ENCODE results near the gene GALNT9.

Gene GALNT9

DNA sequence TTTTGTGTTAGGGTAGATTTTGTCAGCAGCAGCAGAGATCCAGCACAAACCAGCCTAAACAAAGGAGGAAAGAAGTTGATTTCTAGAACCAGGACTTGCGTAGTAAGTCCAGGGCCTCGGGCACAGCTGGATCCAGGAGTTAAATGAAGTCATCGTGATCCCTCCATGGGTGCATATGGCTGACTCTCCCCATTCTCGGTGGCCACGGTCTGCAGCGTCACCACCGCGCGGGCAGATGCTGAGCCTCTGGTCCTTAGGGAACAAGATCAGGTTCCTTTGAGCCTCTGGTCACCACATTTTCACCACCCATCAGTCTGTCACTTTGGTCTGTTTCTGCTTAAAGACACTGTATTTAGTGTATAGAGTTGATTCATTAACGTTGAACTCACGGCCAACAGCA is 14.8 kb upstream of the GALNT9 start:
- no peak for DNase-seq (ENCODE audit: low read depth)

DNA sequence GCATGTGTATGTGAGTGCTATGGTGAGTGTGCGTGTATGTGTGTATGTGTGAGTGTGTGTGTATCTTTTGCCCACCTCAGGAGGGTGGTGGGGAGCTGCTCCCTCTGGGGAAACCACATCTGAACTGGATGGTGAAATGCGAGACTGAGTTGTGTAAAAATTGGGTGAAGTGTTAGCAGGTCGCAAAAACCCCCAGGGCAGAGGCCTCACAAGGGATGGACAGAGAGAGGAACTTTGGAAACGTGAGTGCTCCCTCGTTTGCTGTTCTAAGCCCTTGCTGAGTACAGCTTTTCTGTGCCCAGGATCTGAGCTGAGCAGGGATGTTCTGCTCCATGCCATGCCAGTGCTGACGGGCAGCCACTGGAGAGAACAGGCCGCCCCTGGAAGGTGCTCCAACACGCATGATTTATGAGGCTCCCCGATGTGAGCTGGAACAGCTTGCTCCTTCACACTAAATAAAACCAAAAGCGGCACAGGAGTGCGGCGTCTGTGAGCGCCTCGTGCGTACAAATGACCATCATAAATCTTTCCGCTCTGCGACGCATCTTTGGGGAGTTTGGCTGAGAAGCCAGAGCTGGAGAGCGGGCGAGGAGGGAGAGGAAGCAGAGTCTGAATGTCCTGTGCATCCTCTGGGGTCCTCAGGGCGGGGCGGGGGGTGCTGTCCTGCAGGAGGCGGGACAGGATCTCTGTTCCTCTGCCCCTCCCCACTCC is 14.1 kb upstream of the GALNT9 start:
- no peak for DNase-seq (ENCODE audit: low read depth)

DNA sequence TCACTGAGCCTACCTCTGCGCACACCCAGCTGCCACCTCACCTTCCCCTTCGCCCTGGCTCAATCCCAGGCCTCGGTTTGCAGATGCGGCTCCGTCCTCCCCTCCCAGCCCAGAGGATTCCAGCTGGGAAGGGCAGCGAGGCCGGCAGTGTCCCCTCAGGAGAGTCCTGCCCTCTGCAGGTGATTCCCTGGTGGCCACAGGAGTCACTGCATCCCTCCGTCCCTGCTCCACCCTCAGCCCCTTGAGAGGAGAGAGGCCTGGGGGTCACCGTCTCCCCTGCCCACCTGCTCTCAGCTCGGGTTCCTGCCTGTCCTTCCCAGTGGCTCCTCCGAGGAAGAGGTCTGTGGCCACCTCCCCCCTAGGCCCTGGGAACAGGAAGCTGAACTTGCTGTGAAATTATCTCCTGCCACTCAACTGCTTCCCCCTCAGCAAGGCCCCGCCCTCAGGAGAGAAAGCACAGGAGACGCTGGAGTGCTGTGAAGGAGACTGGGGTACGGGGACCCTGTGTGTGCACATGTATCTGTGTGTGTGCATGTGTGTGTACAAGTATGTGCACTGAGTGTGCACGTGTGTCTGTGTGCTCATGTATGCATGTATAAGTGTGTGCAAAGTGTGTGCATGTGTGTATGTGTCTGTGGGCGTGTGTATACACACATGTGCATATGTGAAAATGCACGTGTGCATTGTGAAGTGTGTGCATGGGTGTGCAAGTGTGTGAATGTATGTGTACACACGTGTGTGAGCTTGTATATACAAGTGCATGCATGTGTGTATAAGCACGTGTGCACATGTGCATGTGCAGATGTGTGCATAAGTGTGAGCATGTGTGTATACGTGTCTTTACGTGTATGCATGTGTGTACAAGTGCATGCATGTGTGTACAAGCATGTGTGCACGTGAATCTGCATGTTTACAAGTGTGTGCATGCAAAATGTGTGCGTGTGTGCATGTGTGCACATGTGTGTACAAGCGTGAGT is 13.2 kb upstream of the GALNT9 start:
- DNase-seq (ENCODE audit: low read depth), result no peak

DNA sequence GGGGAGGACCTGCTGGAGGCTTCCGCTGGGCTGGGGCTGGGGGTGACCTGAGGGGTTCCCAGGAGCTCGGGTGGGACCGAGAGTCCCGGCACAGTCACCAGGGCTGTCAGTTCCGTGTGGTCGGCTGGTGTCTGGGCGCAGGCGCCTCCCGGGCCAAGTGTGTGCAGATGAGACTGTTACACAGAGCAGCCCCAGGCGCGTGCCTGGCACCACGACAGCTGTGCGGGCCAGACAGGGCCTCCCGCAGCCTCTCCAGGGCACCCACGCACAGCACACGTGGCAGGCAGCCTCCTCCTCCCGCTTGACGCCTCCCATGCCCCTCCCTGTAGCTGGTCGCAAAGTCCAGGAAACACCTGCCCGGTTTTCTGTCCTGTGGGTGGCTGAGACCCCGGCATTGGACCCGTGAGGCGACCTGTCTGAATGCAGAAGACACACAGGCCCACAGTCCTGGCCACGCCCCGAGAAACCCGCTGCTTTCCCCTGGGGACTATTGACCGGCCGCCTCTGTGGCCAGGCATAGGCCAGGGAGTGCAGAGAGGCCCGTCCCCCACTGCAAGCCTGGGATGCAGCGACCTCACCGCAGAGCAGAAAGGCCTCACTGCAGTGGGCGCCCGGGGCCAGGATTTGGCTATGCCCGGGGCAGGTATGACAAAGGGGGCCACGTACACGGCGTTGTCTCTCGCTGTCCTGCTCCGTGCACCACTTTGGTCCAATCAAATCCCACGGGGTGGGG is 12.1 kb upstream of the GALNT9 start:
- DNase-seq (ENCODE audit: low read depth), result no peak

DNA sequence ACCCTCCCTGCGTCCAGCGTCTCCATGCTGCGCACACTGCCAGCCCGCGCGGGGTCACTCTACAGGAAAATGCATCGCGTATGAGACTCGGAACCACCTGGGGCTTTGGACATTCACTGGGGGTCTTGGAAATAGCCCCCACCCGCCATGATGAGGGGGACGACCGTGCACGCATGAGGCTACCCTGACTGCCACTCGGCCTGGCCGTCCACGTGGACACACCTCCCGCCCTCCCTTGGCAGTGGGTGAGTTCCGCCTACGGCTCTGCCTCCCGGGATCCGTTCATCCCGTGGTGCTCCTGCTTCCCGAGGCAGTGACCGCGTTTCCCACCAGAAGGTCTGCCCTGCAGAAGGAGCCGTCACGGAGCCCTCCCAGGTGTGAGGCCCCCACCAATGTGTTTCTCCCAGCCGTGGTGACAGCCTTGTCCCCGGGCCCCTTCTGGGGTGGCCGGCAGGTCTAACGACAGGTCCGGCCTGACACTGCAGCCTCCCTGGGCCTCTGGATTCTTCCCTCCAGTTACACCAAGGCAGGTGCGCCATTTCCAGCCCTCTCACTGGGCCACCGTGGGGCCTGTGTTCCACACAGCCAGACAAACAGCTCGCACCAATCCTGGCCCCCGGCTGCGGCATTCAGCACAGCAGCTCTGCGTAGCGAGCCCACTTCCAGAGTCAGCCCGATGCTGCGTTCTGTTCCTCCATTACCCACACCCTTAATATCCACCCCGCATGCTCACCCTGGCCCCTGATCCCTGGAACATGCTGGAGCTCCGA is 11.1 kb upstream of the GALNT9 start:
- DNase-seq (ENCODE audit: low read depth), result no peak

DNA sequence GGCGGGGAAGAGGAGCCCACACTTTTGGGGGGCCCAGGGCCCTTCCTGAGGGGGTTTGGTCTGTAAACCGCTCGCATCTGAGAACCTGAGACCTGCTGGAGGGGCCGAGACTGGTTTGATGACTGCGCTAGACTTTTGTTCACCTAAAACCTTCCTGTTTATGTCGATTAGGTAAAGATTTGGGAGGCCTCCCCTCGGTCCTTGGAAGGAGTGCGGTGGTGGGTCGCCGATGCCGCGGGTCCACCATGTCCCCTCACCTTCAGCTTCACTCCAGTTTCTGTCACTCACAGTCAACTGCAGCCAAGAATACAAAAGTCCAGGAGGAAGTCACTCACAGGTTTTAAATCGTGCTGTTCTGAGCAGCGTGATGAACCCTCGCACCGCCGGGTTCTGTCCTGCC is 10.5 kb upstream of the GALNT9 start:
- DNase-seq (ENCODE audit: low read depth), result no peak

DNA sequence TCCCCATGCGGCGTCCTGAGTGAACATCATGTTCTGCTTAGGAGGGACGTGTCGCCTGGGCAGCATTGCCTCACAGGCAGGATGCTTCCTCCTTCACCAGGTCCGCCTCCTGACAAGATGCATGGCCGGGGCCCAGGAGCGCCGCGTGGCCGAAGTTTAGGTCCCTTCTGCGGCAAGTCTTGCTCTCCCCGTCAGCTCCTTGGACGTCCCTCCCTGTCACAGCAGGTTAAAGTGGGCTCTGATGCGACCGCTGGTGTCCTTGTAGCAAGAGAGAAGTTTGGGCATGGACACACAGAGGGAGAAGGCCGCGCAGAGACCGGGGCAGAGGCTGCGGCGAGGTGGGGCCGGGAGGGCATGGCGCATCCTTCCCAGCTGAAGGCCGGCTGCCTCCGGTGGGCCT is 9.4 kb upstream of the GALNT9 start:
- DNase-seq (ENCODE audit: low read depth), result no peak

DNA sequence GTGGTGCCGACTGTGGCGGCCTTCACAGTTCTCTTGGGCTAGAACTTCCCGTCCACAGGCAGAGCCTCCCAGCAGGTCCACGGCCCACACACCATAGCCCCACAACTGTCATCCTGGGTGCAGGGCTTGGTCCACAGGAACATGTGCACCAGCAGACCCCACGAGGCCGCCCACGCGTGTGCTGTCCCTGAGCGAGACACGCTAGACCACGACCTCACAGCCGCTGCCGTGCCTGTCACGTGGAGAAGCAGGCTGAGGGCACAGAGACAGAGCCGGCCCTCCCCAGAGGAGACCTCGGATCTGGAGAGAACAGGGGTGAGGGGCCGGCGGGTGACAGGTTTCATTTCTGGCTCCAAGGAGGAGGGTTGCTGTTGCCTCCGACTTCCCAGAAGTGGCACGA is 8.9 kb upstream of the GALNT9 start:
- DNase-seq (ENCODE audit: low read depth), result no peak

DNA sequence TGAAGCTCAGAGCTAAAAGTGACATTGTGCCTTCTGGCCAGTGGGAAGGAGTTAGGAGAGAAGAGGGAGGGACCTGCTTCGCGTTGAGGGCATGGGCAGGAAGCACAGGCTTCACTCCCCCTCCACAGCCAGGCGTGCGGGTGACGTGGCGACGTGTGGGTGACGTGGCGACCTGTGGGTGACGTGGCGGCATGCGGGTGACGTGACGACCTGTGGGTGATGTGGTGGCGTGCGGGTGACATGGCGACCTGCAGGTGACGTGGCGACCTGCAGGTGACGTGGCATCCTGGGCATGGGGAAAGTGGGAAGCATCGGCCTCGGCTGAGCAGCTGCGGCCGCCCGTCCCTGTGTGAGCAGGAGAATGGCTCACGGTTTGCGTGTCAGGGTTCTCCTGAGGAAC is 8.2 kb upstream of the GALNT9 start:
- no peak for DNase-seq (ENCODE audit: low read depth)

DNA sequence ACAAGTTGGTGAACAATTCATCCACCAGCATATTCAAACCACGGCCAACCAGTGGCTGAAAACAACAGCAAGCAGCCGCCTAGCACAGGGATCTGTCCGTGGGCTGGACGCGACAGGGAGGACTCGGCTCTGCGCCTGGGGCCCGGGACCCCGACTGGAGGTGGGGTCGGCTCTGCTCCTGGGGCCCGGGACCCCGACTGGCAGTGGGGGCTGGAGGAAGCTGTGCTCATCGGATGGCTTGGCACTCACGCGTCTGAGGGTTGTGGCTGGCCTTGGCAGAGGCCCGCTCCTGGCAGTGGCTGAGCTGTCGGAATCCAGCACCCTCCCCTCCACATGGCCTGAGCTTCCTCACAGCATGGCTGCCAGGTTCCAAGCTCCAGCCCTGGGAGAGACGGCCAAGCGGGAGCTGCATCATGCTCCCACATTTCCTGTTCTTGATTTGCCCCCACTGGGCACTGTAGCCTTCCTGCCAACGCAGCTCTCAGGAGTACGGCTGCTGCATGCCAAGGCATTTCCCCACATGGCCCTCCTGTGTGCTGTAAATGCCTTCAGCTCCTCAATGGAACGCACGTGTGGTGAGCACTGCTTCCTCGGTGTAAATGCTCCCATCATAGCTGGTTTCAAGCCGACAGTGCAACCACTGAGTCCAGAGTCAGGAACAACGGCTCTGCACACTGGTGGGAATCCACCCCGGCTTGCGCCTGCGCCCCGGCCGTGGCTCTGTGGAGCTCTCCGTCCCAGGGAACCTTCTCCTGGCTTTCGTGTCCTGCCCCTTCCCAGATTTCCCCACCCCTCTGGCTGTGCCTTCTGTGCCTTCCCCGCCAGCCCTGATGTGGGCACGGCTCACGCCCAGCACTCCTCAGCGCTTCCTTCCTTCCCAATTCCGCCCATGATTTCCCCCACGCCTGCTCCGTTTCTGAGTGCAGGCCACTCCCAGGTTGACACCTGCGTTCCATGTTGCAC is 7.3 kb upstream of the GALNT9 start:
- DNase-seq (ENCODE audit: low read depth), result no peak

DNA sequence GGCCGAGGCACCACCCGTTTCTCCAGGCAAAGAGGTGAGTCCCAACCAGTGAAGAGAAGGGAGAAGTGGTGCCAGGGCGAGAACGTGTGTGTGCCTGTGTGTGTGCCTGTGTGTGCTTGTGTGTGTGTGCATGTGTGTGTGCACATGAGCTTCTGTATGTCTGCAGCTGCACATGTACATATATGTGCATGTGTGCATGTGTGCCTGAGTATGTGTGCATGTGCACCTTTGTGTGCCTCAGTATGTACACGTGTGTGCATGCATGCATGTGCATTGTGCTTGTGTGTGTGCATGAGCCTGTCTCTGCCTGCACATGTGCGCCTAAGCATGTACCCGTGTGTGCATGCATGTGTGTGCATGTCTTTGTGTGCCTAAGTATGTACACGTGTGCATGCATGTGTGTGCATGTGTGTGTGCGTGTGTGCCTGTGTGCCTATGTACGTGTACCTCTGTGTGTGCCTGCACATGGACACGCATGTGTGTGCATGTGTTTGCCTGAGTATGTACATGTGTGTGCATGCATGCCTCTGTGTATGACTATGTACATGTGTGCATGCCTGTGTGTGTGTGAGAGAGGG is 5.9 kb upstream of the GALNT9 start:
- DNase-seq (ENCODE audit: low read depth), result no peak

DNA sequence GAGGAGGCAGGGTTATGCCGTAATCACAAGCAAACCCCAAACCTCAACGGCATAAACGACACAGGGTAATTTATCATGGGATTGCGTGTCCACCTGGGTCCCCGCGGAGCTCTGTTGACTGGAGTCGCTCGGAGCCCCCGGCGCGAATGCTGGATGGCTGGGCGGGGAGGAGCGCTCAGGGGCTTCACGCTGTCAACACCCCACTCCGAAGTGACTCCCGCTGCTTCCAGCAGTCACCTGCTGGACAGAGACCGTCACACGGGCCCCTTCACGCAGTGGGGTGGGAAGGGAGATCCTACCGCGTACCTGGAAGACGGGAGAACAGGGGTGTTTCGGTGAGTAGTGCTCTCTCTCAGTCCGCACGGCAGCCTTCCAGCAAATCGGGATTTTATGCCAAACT is 4.4 kb upstream of the GALNT9 start:
- DNase-seq (ENCODE audit: low read depth), result no peak

DNA sequence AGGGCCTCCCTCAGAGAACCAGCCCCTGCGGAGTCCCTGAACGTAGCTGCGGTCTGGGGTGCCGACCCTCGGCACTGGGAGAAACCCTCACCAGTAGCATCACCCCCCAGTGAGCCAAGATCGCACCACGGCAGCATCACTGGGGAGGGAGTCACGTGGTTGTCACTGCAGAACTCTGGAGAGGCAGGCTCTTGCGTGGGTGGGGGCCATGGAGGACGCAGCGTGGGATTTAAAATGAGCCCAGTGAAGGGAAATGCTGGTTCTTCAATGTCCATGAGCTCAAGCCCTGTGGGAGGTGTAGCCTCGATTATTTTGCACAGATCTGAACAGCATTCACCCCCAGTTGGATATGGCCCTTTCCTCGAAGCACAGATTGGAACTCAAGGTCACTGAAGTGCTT is 3.9 kb upstream of the GALNT9 start:
- DNase-seq (ENCODE audit: low read depth), result no peak

DNA sequence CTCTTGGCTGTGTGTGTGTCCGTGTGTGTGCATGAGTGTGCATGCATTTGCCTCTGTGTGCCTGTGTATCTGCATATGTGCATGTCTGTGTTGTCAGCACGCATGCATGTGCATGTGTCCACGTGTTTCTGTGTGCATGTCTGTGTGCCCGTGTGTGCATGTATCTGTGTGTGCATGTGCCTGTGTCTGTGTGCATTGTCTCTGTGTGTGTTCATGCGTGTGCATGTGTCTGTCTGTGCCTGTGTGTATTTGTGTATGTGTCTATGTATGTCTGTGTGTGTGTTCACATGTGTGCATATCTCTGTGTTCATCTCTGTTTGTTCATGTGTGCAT is 1.1 kb upstream of the GALNT9 start:
- DNase-seq (ENCODE audit: low read depth), result no peak

DNA sequence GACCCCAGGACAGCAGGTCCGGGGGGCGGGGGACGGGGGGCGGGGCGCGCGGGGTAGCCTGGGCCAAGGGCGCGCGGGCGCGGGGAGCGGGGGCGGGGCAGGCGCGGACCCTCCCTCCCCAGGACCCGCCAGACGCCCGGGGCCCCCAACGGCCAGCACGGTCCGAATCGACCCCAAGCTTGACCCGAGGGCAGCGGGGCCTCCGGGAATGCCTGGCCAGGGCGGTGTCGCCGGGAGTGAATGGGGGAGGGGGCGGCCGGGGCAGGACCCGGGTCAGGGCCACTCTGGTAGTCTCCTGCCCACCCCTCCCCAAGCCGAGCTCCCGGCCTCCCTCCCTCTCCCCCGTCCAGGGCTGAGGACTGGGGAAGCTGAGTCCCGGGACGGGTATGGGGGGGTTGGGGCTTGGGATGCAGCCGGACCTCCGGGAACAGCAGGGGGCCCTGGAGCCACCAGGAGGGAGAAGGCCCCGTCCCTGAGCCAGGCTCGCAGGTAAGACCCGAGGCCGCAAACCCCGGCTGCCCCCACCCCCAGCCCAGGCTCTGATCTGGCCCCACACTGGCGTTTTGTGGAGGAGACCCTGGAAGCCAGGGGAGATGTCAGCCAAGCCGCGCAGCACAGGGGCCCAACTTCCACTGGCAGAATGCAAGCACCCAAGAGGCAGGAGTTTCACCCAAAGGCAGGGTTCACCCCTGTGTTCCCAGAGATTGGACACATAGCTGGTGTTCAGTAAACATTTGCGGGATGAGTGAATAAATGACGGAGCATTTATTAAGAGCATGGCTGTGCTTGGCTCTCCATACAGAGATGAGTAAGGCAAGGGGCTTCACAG is 545 bp upstream of the GALNT9 start:
- DNase-seq (ENCODE audit: low read depth), result no peak

DNA sequence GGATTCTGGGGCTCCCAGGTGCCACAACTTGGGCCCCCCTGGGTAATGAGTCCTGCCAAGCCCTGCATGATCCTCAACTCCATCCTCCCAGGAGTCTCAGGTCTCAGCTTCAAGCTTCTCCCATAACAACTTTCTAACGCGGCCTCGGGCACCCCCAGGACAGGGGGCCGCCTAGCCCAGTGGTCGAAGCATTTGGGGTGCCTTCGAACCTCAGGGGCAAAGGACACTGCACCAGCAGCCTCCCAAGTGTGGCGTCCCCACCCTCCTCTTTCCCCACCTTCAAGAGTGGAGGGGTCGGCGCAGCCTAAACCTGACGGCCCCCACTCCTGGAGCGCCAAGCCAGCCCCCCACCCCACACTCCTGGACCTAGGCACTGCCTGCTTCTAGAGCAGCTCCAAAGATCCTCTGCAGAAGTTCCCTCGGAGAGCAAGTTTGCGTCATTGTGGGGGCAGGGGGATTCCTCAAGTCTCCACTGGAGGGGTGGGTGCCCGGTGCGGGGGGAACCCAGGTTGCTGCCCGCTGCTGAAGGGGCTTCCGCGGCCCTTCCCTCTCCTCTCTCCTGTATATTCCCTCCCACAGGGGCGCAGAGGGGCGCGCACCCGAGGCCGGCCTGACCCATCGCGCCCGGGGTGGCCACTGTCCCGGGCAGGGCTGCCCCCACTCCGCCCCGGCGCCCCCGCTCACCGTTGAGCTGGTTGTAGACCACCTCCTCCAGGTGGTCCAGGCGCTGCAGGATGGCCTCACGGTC is 933 bp downstream of the GALNT9 start:
- no peak for DNase-seq (ENCODE audit: low read depth)

DNA sequence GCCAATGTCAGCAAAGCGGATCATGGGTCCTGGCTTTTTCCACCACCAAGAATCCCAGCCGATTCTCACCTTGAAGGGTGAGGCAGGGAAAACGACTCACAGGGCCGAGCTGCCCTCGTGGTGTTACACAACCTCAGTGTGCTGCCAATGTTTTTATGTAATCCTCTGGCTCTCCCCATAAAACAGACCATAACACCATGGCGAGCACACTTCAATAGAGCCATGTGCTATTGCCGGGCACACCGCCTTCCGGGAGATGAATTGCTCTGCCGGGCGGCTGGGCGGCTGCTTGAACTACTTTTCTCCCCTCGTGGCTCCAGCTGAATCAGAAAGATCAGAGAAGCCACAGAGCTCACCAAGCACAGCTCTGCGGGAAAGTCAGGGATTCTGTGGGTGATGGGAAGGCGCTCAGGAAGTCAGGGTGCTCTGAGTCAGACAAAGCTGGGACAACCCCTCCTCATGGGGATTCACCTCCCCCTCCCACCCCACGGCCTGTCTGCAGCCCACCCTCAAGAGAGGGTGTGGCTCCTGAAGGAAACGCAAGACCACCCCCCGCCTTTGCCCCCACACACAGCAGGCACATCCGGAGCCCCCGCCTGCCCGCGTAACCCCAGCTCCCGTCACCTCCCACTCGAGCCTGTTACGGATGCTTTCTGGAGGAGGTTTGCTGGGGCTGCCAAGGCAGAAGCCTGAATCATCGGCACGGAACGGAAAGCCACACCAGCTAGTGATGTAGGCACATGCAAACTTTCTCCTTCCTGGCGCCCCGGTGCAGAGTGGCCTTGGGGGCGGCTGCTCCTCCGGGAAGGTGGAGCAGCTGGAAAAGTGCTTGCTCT is 1.8 kb downstream of the GALNT9 start:
- DNase-seq (ENCODE audit: low read depth), result no peak

DNA sequence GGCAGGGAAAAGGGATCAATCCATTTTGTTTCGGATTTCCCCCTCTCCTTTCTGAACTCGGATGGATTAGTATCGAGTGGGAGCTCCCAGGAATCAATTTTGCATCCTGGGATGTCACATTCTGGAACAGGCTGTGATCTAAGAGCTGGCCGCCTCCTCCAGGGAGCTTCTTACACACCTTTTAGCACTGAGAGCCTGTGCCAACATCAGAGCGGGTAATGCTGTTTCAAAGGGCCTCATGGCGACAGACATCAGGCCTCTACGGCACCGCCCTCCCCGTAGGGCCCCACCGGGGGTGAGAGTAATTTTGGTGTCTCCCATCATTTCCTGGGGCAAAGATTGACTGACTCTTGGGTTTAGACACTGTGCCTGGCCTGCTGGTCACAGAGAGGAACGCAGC is 2.7 kb downstream of the GALNT9 start:
- DNase-seq (ENCODE audit: low read depth), result no peak
